Heart left ventricle (tissue), 13 donors: ENCODE results near the gene ATPAF2.

Experiments
- POLR2A ChIP-seq, 2 donors: fragments of 450-650 bp; IDR thresholded peaks; one replicate each; pipeline ENCODE4 v1.6.1; 2017; ENCODE audit warnings: antibody characterized with exemption in 2 of 2, mild to moderate bottlenecking in 2 of 2, moderate library complexity in 2 of 2
- TF ChIP-seq, protein P1 (sequence below), 12 donors: fragments of 200-600 bp; sonication (generic) in 4 of 12; IDR thresholded peaks; one replicate each; pipeline versions ENCODE4 v1.5.0 to v1.8.0; 2018 to 2022; ENCODE audit warnings: antibody characterized with exemption in 12 of 12, mild to moderate bottlenecking in 5 of 12
- donor health status: ischemic (EF 13 %, LVEDD 7.1; RV severe dilation, severe dysfunction).
- donor health status: DM: no; HTN: yes; CAD: no.
- donor health status: DM: no; HTN: no; CAD: no.
- donor health status: ischemic (EF 25% LVEDD 6.9; RV normal size, moderate dysfunction).
- donor health status: ischemic (EF 25% LVEDD 5.7; RV mildly dilated, moderate dysfunction).
- donor health status: ischemic (EF 35%, LVEDD 5.7; RV mildly dilated, moderate dysfunction).
- donor health status: nonischemic (EF 11% LVEDD 7.7; RV severe dilation, severe dysfunction).
- donor health status: DM: yes; HTN: yes; CAD: no.
- donor health status: PGD.
- donor health status: ischemic (EF 29% LVEDD 5.4; RV normal size, mild dysfunction).
- donor health status: nonischemic (EF 23%, LVEDD 6.1; RV moderate dilation, normal function).

DNA sequence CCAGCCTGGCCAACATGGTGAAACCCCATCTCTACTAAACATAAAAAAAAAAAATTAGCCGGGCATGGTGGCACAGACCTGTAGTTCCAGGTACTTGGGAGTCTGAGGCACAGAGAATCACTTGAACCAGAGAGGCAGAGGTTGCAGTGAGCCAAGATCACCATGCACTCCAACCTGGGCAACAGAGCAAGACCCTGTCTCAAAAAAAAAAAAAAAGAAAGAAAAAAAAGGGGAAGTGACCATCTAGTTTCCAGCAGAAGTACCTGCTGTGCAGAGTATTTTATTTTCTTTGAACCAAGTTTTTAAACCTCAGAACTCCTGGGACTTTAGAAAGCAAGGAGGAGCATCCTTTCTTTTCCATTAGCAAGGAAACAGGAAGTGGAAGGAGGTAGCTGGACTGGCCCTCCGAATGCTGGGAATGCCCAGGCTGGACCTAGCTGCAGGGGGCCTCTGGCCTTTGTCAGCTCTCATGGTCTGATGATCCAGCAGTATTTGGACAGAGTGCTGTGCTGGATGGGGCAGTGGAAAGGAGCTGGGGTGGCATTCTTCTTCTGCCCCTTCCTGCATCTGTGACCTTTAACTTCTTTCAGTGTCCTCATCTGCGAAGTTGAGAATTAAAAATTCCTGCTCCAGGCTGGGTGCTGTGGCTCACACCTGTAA, 6.9 kb upstream of the ATPAF2 start:
- TF ChIP-seq, protein P1, sequence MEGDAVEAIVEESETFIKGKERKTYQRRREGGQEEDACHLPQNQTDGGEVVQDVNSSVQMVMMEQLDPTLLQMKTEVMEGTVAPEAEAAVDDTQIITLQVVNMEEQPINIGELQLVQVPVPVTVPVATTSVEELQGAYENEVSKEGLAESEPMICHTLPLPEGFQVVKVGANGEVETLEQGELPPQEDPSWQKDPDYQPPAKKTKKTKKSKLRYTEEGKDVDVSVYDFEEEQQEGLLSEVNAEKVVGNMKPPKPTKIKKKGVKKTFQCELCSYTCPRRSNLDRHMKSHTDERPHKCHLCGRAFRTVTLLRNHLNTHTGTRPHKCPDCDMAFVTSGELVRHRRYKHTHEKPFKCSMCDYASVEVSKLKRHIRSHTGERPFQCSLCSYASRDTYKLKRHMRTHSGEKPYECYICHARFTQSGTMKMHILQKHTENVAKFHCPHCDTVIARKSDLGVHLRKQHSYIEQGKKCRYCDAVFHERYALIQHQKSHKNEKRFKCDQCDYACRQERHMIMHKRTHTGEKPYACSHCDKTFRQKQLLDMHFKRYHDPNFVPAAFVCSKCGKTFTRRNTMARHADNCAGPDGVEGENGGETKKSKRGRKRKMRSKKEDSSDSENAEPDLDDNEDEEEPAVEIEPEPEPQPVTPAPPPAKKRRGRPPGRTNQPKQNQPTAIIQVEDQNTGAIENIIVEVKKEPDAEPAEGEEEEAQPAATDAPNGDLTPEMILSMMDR (IDR thresholded peaks at IDR 0.05) = no peak
- TF ChIP-seq POLR2A (IDR thresholded peaks at IDR 0.05) = no peak
